DND-41 (cell line): ENCODE measurements around the gene EFHD1.

Experiments
- ATAC-seq: fragments of 200-7000 bp; cut with Tn5 transposase; 3 replicates; pipeline ENCODE4 v1.9.1; 2021; ENCODE audit warnings: low read depth; ENCODE audit not compliant: insufficient read depth
- DNase-seq: peaks from one replicate; pipeline ENCODE4 v3.0.0-alpha.2; 2020
- H2AFZ ChIP-seq: 2 replicates; pipeline ENCODE4 v1.6.0; 2012; ENCODE audit warnings: low read depth, low read length
- H3K27ac ChIP-seq: 2 replicates; pipeline ENCODE4 v1.5.1; 2012; ENCODE audit warnings: low read length, inconsistent platforms
- H3K27me3 ChIP-seq: fragments of 200-600 bp; sonication (generic); 2 replicates; pipeline ENCODE4 v1.6.0; 2012; ENCODE audit warnings: low read length, mild to moderate bottlenecking, inconsistent platforms; ENCODE audit not compliant: insufficient read depth, poor library complexity
- H3K36me3 ChIP-seq: 2 replicates; pipeline ENCODE4 v1.5.1; 2012; ENCODE audit warnings: low read length, inconsistent platforms; ENCODE audit not compliant: insufficient read depth
- H3K4me1 ChIP-seq: 2 replicates; pipeline ENCODE4 v1.5.1; 2012; ENCODE audit warnings: mild to moderate bottlenecking, low read length; ENCODE audit not compliant: insufficient read depth
- H3K4me2 ChIP-seq: 2 replicates; pipeline ENCODE4 v1.6.0; 2012; ENCODE audit warnings: mild to moderate bottlenecking, moderate library complexity, low read length, inconsistent platforms; ENCODE audit not compliant: insufficient read depth
- H3K4me3 ChIP-seq, 2 experiments: fragments of 200-600 bp in 1 of 2; shearing (Covaris generic) in 1 of 2; 2 replicates each; pipeline ENCODE4 v1.5.1; 2012 to 2016; ENCODE audit warnings: inconsistent platforms in 2 of 2, low read length in 2 of 2, mild to moderate bottlenecking in 2 of 2, low read depth in 1 of 2, moderate library complexity in 1 of 2
- H3K79me2 ChIP-seq: 2 replicates; pipeline ENCODE4 v1.6.0; 2012; ENCODE audit warnings: low read length, inconsistent platforms; ENCODE audit not compliant: insufficient read depth
- H3K9ac ChIP-seq: 2 replicates; pipeline ENCODE4 v1.6.0; 2012; ENCODE audit warnings: low read depth, mild to moderate bottlenecking, inconsistent platforms, low read length, moderate library complexity
- H3K9me3 ChIP-seq: 2 replicates; pipeline ENCODE4 v1.5.1; 2012; ENCODE audit warnings: low read length, moderate library complexity, mild to moderate bottlenecking, inconsistent platforms; ENCODE audit not compliant: insufficient read depth, severe bottlenecking
- H4K20me1 ChIP-seq: 2 replicates; pipeline ENCODE4 v1.6.0; 2012; ENCODE audit warnings: low read length; ENCODE audit not compliant: insufficient read depth
- CTCF ChIP-seq: IDR thresholded peaks from 2 replicates; pipeline ENCODE4 v1.5.1; 2012; ENCODE audit warnings: borderline replicate concordance, low read length, moderate library complexity, mild to moderate bottlenecking; ENCODE audit not compliant: poor library complexity, severe bottlenecking; ENCODE audit errors: extremely low read depth
- EZH2 ChIP-seq: IDR thresholded peaks from 3 replicates; pipeline ENCODE4 v1.6.1; 2012; ENCODE audit warnings: borderline replicate concordance, low read depth, mild to moderate bottlenecking, moderate library complexity, low read length, inconsistent platforms; ENCODE audit not compliant: severe bottlenecking

Gene EFHD1, protein sequence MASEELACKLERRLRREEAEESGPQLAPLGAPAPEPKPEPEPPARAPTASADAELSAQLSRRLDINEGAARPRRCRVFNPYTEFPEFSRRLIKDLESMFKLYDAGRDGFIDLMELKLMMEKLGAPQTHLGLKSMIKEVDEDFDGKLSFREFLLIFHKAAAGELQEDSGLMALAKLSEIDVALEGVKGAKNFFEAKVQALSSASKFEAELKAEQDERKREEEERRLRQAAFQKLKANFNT

GRCh38 chr2:232633413-232634205, at the start of gene EFHD1:
Gene EFHD1 (plus strand): TSS chr2:232633604. CDS start chr2:232633705, 101 bp downstream.
- no peaks in the 10 kb centered on the region for H3K36me3 ChIP-seq
- H3K4me1 ChIP-seq = no peaks in the 10 kb centered on the region
- no peaks in the 10 kb centered on the region for H3K79me2 ChIP-seq
- no peak for ATAC-seq
- H4K20me1 ChIP-seq = no peaks in the 10 kb centered on the region
- peaks cover 4% of the 10 kb centered on the region for H3K27me3 ChIP-seq
- H3K9me3 ChIP-seq = no peaks in the 10 kb centered on the region
- no peak within 1 kb of the TSS for H3K27ac ChIP-seq
- no peak within 1 kb of the TSS for H2AFZ ChIP-seq
- no peak for DNase-seq
- no peak within 1 kb of the TSS for H3K4me3 ChIP-seq
- no peak within 1 kb of the TSS for H3K4me2 ChIP-seq
- no peak for TF ChIP-seq CTCF
- no peak for TF ChIP-seq EZH2
- H3K9ac ChIP-seq = no peak within 1 kb of the TSS

DNA sequence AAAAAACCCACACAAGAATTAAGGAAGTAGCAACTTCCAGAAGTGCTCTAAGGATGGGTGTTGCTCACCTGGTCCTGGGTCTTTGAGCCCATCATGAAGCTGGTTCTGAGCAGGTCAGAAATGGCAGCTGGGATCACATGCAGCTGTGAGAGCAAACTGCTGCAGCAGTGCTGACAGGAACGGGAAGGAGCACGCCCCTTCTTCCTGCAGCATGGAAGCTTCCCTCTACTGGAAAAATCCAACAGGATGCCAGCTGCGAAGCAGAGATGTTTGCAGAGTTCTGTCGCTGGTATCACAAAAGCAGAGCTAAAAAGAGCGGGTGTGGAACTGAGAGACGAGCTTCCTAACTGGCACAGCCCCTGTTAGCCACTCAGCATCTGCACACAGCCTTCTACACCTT, 49.2 kb upstream of the EFHD1 start:
- peaks cover 17% of the 10 kb centered on the region for H3K36me3 ChIP-seq
- H3K9me3 ChIP-seq = no peaks in the 10 kb centered on the region
- TF ChIP-seq CTCF (no peak), EZH2 (no peak)
- DNase-seq = no peak
- no peak for ATAC-seq
- no peaks in the 10 kb centered on the region for H3K79me2 ChIP-seq
- no peaks in the 10 kb centered on the region for H4K20me1 ChIP-seq
- H3K4me1 ChIP-seq = no peaks in the 10 kb centered on the region
- no peak overlapping the region for H3K9ac ChIP-seq
- H3K27me3 ChIP-seq = no peaks in the 10 kb centered on the region
- H3K4me2 ChIP-seq = no peak overlapping the region
- H3K27ac ChIP-seq = no peak overlapping the region
- no peak overlapping the region for H2AFZ ChIP-seq
- H3K4me3 ChIP-seq = no peak overlapping the region

GRCh38 chr2:232586943-232587505, 46.4 kb upstream of the EFHD1 start:
- H3K9ac ChIP-seq = no peak overlapping the region
- H3K4me1 ChIP-seq = no peaks in the 10 kb centered on the region
- H3K27me3 ChIP-seq = no peaks in the 10 kb centered on the region
- H3K79me2 ChIP-seq = no peaks in the 10 kb centered on the region
- no peak overlapping the region for H2AFZ ChIP-seq
- no peak overlapping the region for H3K4me3 ChIP-seq
- no peaks in the 10 kb centered on the region for H3K36me3 ChIP-seq
- no peak overlapping the region for H3K4me2 ChIP-seq
- TF ChIP-seq EZH2 = no peak
- DNase-seq (no peak), ATAC-seq (no peak)
- no peaks in the 10 kb centered on the region for H4K20me1 ChIP-seq
- H3K27ac ChIP-seq = no peak overlapping the region
- no peaks in the 10 kb centered on the region for H3K9me3 ChIP-seq

- Histone ChIP-seq H3K4me3 (no peak overlapping the region), H3K9me3 (no peaks in the 10 kb centered on the region), H3K4me2 (no peak overlapping the region), H2AFZ (no peak overlapping the region), H4K20me1 (no peaks in the 10 kb centered on the region), H3K27ac (no peak overlapping the region), H3K79me2 (no peaks in the 10 kb centered on the region), H3K9ac (no peak overlapping the region), H3K27me3 (no peaks in the 10 kb centered on the region), H3K4me1 (no peaks in the 10 kb centered on the region), H3K36me3 (no peaks in the 10 kb centered on the region)
- DNase-seq (no peak), ATAC-seq (no peak)
- no peak for TF ChIP-seq CTCF
- TF ChIP-seq EZH2 = no peak
Measured at GRCh38 chr2:232587512-232587911, 45.9 kb upstream of the EFHD1 start.
